Astrocyte (in vitro differentiated cells and primary cell): Measurements from ENCODE around the gene LRRC45.

Experiments used
- EZH2 ChIP-seq: IDR thresholded peaks from 2 replicates; pipeline ENCODE4 v1.6.1; 2012; ENCODE audit warnings: mild to moderate bottlenecking, low read length, inconsistent platforms; ENCODE audit not compliant: insufficient read depth
- TF ChIP-seq, protein P1 (sequence below): IDR thresholded peaks from 2 replicates; pipeline ENCODE4 v1.5.1; 2011; ENCODE audit warnings: low read depth, mild to moderate bottlenecking, inconsistent platforms, low read length, moderate library complexity; ENCODE audit not compliant: insufficient read depth

DNA sequence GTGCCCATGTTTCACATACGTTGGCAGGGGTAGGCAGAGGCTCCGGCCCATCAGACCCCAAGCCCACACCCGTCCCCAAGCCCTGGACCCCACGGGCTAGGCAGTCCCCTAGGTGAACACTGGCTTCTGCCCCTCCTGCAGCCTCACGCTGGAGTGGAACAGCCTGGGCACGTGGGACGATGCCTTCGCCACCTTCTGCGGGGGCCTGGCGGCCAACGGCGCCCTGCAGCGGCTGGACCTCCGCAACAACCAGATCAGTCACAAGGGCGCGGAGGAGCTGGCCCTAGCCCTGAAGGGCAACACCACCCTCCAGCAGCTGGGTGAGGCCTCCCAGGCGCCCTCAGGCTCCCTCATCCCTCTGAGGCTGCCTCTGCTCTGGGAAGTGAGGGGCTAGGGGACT, 1.8 kb downstream of the LRRC45 start:
- TF ChIP-seq, protein P1, sequence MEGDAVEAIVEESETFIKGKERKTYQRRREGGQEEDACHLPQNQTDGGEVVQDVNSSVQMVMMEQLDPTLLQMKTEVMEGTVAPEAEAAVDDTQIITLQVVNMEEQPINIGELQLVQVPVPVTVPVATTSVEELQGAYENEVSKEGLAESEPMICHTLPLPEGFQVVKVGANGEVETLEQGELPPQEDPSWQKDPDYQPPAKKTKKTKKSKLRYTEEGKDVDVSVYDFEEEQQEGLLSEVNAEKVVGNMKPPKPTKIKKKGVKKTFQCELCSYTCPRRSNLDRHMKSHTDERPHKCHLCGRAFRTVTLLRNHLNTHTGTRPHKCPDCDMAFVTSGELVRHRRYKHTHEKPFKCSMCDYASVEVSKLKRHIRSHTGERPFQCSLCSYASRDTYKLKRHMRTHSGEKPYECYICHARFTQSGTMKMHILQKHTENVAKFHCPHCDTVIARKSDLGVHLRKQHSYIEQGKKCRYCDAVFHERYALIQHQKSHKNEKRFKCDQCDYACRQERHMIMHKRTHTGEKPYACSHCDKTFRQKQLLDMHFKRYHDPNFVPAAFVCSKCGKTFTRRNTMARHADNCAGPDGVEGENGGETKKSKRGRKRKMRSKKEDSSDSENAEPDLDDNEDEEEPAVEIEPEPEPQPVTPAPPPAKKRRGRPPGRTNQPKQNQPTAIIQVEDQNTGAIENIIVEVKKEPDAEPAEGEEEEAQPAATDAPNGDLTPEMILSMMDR = no peak
- TF ChIP-seq EZH2 = no peak
